Globus pallidus (tissue), 1 donor: ENCODE data around the gene LRRTM2.
"Not testable (repeated sequence)": the region's sequence is repeated elsewhere in the genome, so short reads cannot be mapped to it uniquely, and the experiment has no call there.

ENCODE experiments used
- DNase-seq: peaks from one replicate; pipeline ENCODE4 v3.0.0-alpha.2; 2015; ENCODE audit warnings: low spot score

The LRRTM2 gene, protein sequence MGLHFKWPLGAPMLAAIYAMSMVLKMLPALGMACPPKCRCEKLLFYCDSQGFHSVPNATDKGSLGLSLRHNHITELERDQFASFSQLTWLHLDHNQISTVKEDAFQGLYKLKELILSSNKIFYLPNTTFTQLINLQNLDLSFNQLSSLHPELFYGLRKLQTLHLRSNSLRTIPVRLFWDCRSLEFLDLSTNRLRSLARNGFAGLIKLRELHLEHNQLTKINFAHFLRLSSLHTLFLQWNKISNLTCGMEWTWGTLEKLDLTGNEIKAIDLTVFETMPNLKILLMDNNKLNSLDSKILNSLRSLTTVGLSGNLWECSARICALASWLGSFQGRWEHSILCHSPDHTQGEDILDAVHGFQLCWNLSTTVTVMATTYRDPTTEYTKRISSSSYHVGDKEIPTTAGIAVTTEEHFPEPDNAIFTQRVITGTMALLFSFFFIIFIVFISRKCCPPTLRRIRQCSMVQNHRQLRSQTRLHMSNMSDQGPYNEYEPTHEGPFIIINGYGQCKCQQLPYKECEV

DNA sequence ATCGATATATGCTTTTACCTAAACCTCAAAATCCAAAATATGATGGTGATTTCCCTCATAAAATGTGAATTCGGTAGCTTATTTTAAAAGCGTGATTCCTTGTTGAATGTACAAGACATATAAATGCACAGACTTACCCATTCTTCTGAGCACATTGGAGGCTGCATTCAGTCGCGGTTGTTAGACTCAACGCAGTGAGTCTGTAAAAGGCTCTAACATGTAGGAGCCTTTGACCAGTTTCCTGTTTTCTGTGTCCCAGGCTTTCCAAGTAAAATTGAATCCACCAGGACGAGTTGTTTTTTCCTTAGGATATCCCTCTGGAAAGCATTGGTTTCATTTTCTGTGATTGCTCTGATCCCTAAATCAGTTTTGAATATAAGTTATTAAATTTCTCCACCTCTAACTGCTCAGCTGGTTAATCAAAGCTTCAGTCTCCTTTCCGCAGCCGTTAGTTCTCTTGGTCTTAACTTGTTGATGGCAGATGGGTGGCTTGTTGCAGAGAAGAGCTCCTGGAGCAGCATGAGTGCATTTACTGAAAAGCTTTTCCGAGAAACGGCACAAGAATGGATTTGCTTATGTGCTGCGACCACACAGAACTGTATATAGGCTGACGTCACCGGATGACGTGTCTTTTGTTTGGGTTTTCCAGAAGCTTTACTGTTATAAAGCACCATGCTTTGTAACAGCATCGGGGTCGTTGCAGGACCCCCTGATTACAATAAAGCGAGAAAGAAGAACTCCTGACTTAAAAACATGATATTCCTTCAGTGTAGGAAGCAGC is at the start of gene LRRTM2:
Gene LRRTM2, minus strand, starts transcription at position 565 of the 781 bp plus-strand sequence. Its CDS starts 424 bp downstream, at position 141.
- DNase-seq: peak; percentile 89

GRCh38 chr5:138922494-138922893 is 47.4 kb upstream of the LRRTM2 start:
- DNase-seq: no peak

DNA sequence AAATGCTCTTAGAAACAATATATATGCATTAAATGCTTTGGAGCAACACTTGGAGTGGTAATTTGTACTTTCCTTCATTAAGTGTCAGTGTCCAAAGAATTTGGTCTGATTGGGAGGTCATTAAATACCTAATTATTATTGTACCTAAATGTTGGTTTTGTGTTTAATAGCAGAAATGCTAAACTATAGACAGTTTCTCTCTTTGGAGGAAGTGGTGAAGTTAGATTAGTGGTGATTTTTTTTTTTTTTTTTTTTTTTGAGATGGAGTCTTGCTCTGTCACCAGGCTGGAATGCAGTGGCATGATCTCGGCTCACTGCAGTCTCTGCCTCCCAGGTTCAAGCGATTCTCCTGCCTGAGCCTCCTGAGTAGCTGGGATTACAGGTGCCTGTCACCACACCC is 46.2 kb upstream of the LRRTM2 start:
- DNase-seq: not testable (repeated sequence)

- DNase-seq: no peak
These were observed 45.0 kb upstream of the LRRTM2 start for GRCh38 chr5:138920181-138920580.

DNA sequence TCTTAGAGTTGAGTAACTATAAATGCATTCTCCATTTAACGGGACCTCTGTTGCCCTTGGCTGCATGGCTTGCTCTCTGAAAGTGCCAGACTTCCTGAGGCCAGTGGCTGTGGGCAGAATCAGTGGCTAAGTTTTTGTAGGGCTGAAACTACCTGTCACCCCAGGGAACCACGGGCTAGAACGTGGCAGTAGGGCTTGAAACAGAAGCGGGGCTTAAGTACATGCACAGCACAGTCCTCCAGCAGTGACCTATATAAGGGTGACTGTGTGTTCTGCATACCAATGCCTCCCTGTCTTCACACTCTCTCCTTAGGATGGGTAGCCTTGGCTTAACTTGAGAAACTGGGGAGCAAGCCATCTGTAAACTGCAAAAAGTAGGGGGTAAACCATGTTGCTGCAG is 43.6 kb upstream of the LRRTM2 start:
- no peak for DNase-seq

DNA sequence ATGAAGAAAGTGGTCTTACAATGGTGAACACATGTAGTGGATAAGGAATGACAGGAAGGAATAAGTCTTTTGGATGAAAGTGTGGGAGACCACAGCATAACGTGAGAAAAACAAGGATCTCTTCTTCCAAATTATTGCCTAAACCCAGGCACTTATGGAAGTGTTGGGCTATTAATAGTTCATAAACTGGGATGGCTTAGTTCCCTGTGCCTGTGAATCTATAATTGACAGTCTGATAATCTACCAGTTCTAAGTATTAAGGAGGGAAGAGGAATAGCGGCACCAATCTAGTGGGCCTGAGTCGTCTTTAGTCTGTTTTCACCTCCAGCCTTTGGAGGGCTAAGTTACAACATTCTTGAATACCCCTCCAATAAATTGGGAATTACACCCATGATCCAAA is 39.2 kb upstream of the LRRTM2 start:
- no peak for DNase-seq

- no peak for DNase-seq
These were observed 38.6 kb upstream of the LRRTM2 start for GRCh38 chr5:138913773-138914172.

GRCh38 chr5:138912093-138912492 is 37.0 kb upstream of the LRRTM2 start:
- DNase-seq: no peak

- DNase-seq: no peak
These were observed 36.3 kb upstream of the LRRTM2 start for GRCh38 chr5:138911441-138911840.

- DNase-seq: no peak
These were observed 35.5 kb upstream of the LRRTM2 start for GRCh38 chr5:138910546-138911185.

DNA sequence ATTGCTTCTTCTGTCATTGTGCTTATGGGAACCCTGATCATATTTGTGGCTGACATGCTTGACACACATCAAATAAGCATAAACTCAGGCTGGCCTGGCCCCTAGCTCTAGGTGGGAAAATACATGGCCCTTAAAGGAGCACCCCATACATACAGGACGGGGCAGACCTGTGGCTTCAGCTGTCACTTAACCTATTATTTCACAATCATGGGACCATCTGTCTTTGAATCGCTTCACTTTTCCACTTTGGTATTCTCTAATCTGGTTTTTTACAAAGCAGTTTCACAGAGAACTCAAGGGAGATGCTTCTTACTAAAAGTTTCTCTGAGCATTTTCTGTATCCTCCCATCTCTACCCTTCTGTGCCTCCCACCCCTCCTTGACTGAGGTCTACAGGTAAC is 34.6 kb upstream of the LRRTM2 start:
- no peak for DNase-seq

DNA sequence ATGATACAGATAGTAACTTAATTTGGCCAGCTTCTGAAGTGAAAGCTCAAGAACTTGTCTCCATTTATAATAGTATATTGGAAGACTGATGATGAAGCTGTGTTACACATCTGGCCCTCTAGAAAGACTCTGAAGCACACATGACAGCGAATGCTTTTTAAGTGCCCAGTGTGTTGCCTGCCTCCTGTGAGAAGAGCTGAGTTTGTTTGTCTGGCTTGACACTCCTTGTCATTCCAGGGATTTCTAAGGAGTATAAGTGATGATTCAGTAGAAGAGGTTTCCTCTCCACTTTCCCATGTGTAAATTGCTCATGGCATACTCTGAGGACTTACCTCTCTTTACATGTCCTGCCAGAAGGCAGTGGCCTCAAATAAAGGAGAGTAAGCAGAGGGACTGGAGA is 30.4 kb upstream of the LRRTM2 start:
- no peak for DNase-seq

- no peak for DNase-seq
These were observed 28.1 kb upstream of the LRRTM2 start for GRCh38 chr5:138903130-138903775.

DNA sequence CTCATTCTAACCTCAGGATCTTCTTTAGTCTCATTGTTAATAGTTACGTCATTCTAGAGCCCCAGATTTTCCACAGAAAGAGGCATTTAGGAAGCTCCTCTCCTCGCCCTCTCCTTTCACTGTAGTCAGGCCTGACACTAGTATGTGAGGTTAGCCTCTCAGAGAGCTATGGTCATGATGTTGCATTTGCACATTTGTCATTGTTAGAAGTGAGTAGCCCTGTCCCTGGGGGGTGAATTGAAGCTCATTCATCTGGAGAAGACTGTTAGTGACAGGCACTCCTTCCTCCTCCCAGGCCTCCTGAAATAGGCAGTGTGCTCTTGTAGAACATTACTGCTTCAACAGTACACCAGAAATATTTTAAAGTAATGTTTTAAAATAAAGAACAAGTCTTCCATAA is 26.6 kb upstream of the LRRTM2 start:
- peak; percentile 65 for DNase-seq

GRCh38 chr5:138900281-138900965 is 25.3 kb upstream of the LRRTM2 start:
- DNase-seq: no peak

DNA sequence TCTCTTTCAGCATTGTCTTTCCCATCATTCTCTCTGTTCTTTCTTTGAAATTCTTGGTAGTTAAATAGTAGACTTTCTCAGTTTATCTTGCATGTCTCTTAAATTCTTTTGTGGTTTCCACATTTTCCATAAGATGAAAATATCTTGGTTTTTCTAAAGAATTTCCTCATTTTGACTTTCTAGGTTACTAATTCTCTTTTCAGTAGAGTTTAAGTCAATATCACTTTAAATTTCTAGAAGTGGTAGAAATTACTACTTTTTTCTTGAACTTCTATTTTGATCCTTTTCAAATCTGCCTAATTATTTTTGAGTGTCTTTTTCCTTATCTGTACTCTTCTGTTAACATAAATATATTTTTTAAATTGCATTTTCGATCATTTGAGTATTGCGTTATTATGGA is 23.6 kb upstream of the LRRTM2 start:
- DNase-seq: no peak

DNA sequence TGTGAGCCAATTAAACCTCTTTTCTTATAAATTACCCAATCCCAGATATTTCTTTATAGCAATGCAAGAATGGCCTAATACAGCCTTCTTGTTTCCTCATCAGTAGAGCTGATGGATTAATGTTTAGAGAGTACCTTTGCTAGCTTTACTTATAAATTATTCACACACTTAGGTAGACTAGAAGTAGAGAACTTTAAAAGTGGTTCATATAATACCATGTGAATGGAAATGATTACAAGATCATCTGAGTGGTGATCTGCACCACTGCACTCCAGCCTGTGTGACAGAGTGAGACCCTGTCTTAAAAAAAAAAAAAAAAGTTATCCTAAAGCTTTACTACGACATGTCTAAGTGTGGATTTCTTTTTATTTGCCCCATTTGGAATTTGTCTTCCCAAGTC is 23.2 kb upstream of the LRRTM2 start:
- no peak for DNase-seq

DNA sequence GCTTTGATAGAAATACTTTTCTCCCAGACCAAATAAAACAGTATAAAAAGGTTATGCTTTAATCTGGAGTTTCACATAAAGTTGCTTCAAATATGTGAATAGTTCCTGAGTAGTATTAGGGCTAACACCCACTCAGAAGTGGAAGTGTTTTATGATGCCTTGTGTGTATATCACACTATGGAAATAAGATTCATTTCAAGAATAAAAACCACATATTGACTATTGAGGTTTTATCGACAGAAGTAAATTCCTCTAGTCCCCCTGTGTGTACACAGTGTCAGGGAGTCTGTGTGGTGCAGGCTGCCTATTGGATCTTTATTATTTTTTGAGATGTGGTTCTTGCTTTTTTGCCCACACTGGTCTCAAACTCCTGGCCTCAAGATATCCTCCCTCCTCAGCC is 20.8 kb upstream of the LRRTM2 start:
- no peak for DNase-seq

DNA sequence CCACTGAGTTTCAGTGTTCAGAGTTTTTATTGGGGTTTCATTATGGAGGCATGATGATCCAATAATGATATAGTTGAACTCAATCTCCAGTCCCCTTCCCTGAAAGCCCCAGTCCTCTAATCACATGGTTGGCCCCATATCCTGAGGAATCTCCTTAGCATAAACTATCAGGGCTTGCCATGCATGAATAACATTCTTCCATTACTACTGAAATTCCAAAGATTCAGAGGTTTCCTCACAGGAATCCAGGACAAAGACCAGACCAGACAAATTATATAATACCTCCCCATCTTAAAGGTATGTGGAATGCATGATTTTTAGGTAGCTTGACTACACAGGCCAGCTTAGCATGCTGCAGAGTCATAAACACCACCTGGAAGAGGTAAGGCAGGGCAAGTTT is 15.5 kb upstream of the LRRTM2 start:
- DNase-seq: no peak

- DNase-seq: no peak
These were observed 14.9 kb upstream of the LRRTM2 start for GRCh38 chr5:138889994-138890393.

DNA sequence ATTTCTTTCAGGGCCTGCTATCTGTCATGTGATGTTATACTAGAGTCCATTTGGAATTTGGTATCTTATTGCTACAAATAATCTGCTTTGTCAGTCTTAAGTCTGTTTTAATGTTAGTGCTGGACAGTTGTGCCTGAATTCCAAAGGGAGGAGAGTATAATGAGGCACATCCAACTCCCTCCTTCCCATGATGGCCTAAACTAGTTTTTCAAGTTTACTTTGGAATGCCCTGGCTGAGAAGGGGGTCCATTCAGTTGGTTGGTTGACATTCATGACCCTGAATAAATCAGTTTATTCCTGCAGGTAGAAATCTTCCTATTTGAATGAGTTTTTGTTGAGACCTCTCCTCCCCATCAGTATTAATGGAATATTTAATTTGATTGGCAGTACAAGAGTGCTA is 9.4 kb upstream of the LRRTM2 start:
- no peak for DNase-seq

GRCh38 chr5:138884094-138884493 is 9.0 kb upstream of the LRRTM2 start:
- DNase-seq: no peak
